GM12878 (cell line): Measurements from ENCODE around the gene TGM5. TPM values are rescaled to one million over a fixed set of nuclear protein-coding genes. Genes with fewer than 3 reads are reported as not detected.

Source experiments
- ATAC-seq: fragments of 200-7000 bp; cut with Tn5 transposase; 3 replicates; pipeline ENCODE4 v1.9.1; 2020; ENCODE audit warnings: mild to moderate bottlenecking, moderate library complexity
- BruUV-seq: library from RNA; stranded (reverse); fragments of 400-500 nt; replicated peaks from 2 replicates; lab custom pipeline; 2021; lab: Mats Ljungman, UMichigan
- CTCF ChIA-PET: fragments of 300-600 bp; sonication (Branson Sonifier 250); formaldehyde crosslinking; extraction: SDS; loops from one replicate; lab custom pipeline; 2021; ENCODE audit warnings: inconsistent platforms; lab: Yijun Ruan, JAX
- POLR2A ChIA-PET: fragments of 350-600 bp; formaldehyde crosslinking; extraction: SDS; loops from one replicate; lab custom pipeline; 2021; ENCODE audit warnings: inconsistent platforms; lab: Charles Lee
- RAD21 ChIA-PET: fragments of 300-600 bp; sonication (Branson Sonifier 250); formaldehyde crosslinking; loops from one replicate; lab custom pipeline; 2023; ENCODE audit warnings: antibody characterized with exemption; ENCODE audit not compliant: unreplicated experiment; lab: Charles Lee
- SMC1A ChIA-PET: fragments of 300-600 bp; sonication (Branson Sonifier 250); formaldehyde crosslinking; loops from one replicate; lab custom pipeline; 2023; ENCODE audit not compliant: unreplicated experiment, uncharacterized antibody; lab: Charles Lee
- DNase-seq: peaks from one replicate; pipeline ENCODE4 v3.0.0-alpha.2; 2011; ENCODE audit warnings: low read depth, low spot score
- FAIRE-seq: peaks from 3 replicates; lab custom pipeline; 2011; peaks lifted over from hg19 to GRCh38; lab: Jason Lieb, UNC
- H2AFZ ChIP-seq: 2 replicates; pipeline ENCODE4 v1.6.0; 2011; ENCODE audit warnings: low read depth, low read length, control low read depth; ENCODE audit not compliant: control insufficient read depth
- H3K27ac ChIP-seq: 2 replicates; pipeline ENCODE4 v1.5.1; 2011; ENCODE audit warnings: control low read depth; ENCODE audit not compliant: control insufficient read depth, insufficient read depth
- H3K27me3 ChIP-seq, 2 experiments: replicated peaks in 1 of 2; 2 replicates each; pipeline versions ENCODE4 v1.6.0 to v1.6.1; 2011; ENCODE audit warnings: low read length in 1 of 2; ENCODE audit not compliant: control insufficient read depth in 2 of 2, insufficient read depth in 2 of 2
- H3K36me3 ChIP-seq, 2 experiments: 2 replicates each; pipeline ENCODE4 v1.5.1; 2011; ENCODE audit warnings: low read length in 1 of 2; ENCODE audit not compliant: control insufficient read depth in 2 of 2, insufficient read depth in 2 of 2
- H3K4me1 ChIP-seq: 2 replicates; pipeline ENCODE4 v1.6.1; 2011; ENCODE audit warnings: mild to moderate bottlenecking, low read length, moderate library complexity, mixed read lengths; ENCODE audit not compliant: control insufficient read depth, insufficient read depth
- H3K4me2 ChIP-seq: 2 replicates; pipeline ENCODE4 v1.6.0; 2011; ENCODE audit warnings: control low read depth; ENCODE audit not compliant: control insufficient read depth, insufficient read depth
- H3K4me3 ChIP-seq: fragments of 200-600 bp; sonication (generic); 2 replicates; pipeline ENCODE4 v1.5.1; 2016
- H3K79me2 ChIP-seq: 2 replicates; pipeline ENCODE4 v1.6.0; 2011; ENCODE audit warnings: low read length; ENCODE audit not compliant: control insufficient read depth, insufficient read depth
- H3K9ac ChIP-seq: 2 replicates; pipeline ENCODE4 v1.8.0; 2011; ENCODE audit warnings: low read length, control low read depth, mixed read lengths; ENCODE audit not compliant: control insufficient read depth, insufficient read depth
- H3K9me3 ChIP-seq: replicated peaks from 3 replicates; pipeline ENCODE4 v1.5.1; 2011; ENCODE audit warnings: mild to moderate bottlenecking, low read length; ENCODE audit not compliant: control insufficient read depth, insufficient read depth
- H4K20me1 ChIP-seq: 2 replicates; pipeline ENCODE4 v1.6.0; 2011; ENCODE audit not compliant: control insufficient read depth, insufficient read depth
- CHD1 ChIP-seq: IDR thresholded peaks from 2 replicates; pipeline ENCODE4 v1.6.1; 2012; ENCODE audit warnings: low read depth, low read length, improper control_type of control experiment
- DPF2 ChIP-seq: fragments of 450-650 bp; IDR thresholded peaks from 2 replicates; pipeline ENCODE4 v1.6.1; 2017; ENCODE audit warnings: mild to moderate bottlenecking
- ELK1 ChIP-seq: IDR thresholded peaks from 2 replicates; pipeline ENCODE4 v1.6.1; 2012; ENCODE audit warnings: low read depth, low read length, improper control_type of control experiment
- ETV6 ChIP-seq, 2 experiments: fragments of 450-650 bp in 1 of 2; IDR thresholded peaks in 1 of 2; conservative IDR thresholded peaks in 1 of 2; 2 replicates each; pipeline ENCODE4 v1.6.1; 2014; ENCODE audit warnings: antibody characterized with exemption in 1 of 2, borderline replicate concordance in 1 of 2, low read depth in 1 of 2, mild to moderate bottlenecking in 1 of 2, moderate library complexity in 1 of 2
- NR2C2 ChIP-seq: IDR thresholded peaks from 2 replicates; pipeline ENCODE4 v1.6.1; 2011; ENCODE audit warnings: borderline replicate concordance, low read depth; ENCODE audit not compliant: control insufficient read depth, insufficient read length
- POLR2AphosphoS2 ChIP-seq: IDR thresholded peaks from 2 replicates; pipeline ENCODE4 v1.6.1; 2011; ENCODE audit warnings: low read depth, mild to moderate bottlenecking, low read length, improper control_type of control experiment, moderate library complexity
- RBBP5 ChIP-seq: fragments of 200-600 bp; sonication (generic); conservative IDR thresholded peaks from 2 replicates; pipeline ENCODE4 v1.6.1; 2016
- RUNX3 ChIP-seq: IDR thresholded peaks from 2 replicates; pipeline ENCODE4 v1.6.1; 2012; ENCODE audit warnings: low read length, inconsistent platforms
- SKIL ChIP-seq: fragments of 450-650 bp; IDR thresholded peaks from 2 replicates; pipeline ENCODE4 v1.6.1; 2017; ENCODE audit warnings: mild to moderate bottlenecking, low read depth, inconsistent platforms; ENCODE audit not compliant: poor library complexity, severe bottlenecking
- TAF1 ChIP-seq: IDR thresholded peaks from 2 replicates; pipeline ENCODE4 v1.6.1; 2011; ENCODE audit warnings: mild to moderate bottlenecking, low read depth, low read length, borderline replicate concordance
- TCF12 ChIP-seq: IDR thresholded peaks from 2 replicates; pipeline ENCODE4 v1.6.1; 2011; ENCODE audit warnings: low read depth, mild to moderate bottlenecking, low read length
- ZNF217 ChIP-seq: fragments of 450-650 bp; IDR thresholded peaks from 2 replicates; pipeline ENCODE4 v1.6.1; 2017; ENCODE audit warnings: antibody characterized with exemption, mild to moderate bottlenecking
- ZNF274 ChIP-seq: IDR thresholded peaks from one replicate; pipeline ENCODE4 v1.8.0; 2011; ENCODE audit not compliant: insufficient read length, insufficient read depth
- WGBS: methylation state at CpG from one replicate; pipeline ENCODE4 v1.1.6; 2016; ENCODE audit warnings: low lambda C conversion rate; ENCODE audit not compliant: insufficient replicate concordance, insufficient coverage; ENCODE audit errors: missing lambda C conversion rate; 5-methylcytosine and 5-hydroxymethylcytosine counted together
- in situ Hi-C: fragments of 300-500 bp; cut with MboI; formaldehyde crosslinking; loops from 9 replicates; pipeline ENCODE4 v1.14.3; 2018; ENCODE audit warnings: mixed read lengths
- intact Hi-C: fragments of 100-400 bp; cut with micrococcal nuclease; formaldehyde crosslinking; loops from one replicate; pipeline ENCODE4 v1.14.2; 2022; ENCODE audit not compliant: unreplicated experiment
- polyA plus RNA-seq, 11 experiments: library from polyadenylated mRNA; depleted of rRNA in 4 of 11; unstranded in 6 of 11; stranded (reverse) in 5 of 11; fragments of >200 nt; fragmentation: Nextera tagmentation in 4 of 11; fragmentation: Illumina TruSeq in 1 of 11; extraction: Ambion mirVana in 4 of 11; extraction: Trizol in 1 of 11; gene quantifications; 1 replicate in 1 of 11; 2 replicates in 10 of 11; pipeline versions ENCODE4 v1.2.1 to v1.2.3, GENCODE V29; 2011 to 2016; ENCODE audit warnings: inconsistent platforms in 2 of 11, missing spikeins in 2 of 11, low read depth in 1 of 11
- total RNA-seq, 4 experiments: library from RNA; depleted of rRNA in 3 of 4; stranded (reverse); fragments of >200 nt in 3 of 4; fragmentation: Illumina TruSeq in 1 of 4; extraction: Trizol in 1 of 4; gene quantifications; 2 replicates each; pipeline versions ENCODE4 v1.2.1 to v1.2.3, GENCODE V29; 2013 to 2021
- TF ChIP-seq, protein P1 (sequence below): IDR thresholded peaks from 2 replicates; pipeline ENCODE4 v1.6.1; 2012; ENCODE audit warnings: low read depth, low read length, improper control_type of control experiment
- TF ChIP-seq, protein P2 (sequence below): fragments of 150-350 bp; IDR thresholded peaks from 2 replicates; pipeline ENCODE4 v1.6.1; 2014; ENCODE audit warnings: mild to moderate bottlenecking, low read depth, low read length
- TF ChIP-seq, protein P3 (sequence below): IDR thresholded peaks from 2 replicates; pipeline ENCODE4 v1.6.1; 2011; ENCODE audit warnings: low read depth, mild to moderate bottlenecking, low read length, moderate library complexity, borderline replicate concordance; ENCODE audit errors: extremely low read depth
- TF ChIP-seq, protein P4 (sequence below): IDR thresholded peaks from 2 replicates; pipeline ENCODE4 v1.6.1; 2011; ENCODE audit warnings: mild to moderate bottlenecking, low read depth, low read length, moderate library complexity; ENCODE audit not compliant: insufficient replicate concordance

The TGM5 gene
- total and polyA plus RNA-seq, 10 of the 15 experiments (the other 5 are each of a cell fraction or from before 2014, with no cell fraction given) = 4.4 to 27.1 (median 5.6) TPM

DNA sequence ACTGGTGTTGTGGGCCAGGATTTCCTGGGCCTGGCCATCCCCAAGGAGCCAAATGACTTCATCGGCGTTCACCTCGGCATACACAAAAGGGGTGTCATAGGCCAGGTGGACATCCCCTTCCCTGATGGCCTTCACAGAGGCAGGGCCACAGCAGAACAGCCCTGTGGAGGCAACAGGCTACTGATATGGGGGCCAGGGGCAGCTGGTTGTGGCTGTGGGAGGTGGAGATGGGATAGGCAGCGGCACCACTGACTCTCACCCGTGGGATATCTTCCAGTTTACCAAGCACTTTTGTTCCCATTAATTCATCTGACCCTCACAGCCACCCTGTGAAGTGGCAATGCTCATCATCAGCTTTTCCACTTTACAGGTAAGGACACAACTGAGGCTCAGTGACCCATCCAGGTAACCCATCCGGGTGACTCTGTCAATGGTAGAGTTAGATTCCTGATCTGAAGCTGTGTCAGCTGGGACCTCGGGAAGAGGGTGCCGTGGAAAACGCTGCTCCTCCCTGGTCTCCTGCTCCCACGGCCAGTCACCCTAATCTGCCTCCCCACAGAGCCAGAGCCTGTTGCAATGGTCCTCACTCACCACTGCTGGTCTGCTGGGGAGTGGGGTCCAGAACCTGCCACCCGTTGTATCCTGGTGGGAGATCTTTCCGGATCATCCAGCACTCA, 15.3 kb upstream of the TGM5 start:
- Histone ChIP-seq H3K27ac (no peak overlapping the region), H3K9me3 (no peaks in the 10 kb centered on the region), H3K79me2 (no peaks in the 10 kb centered on the region), H2AFZ (no peak overlapping the region), H3K4me1 (no peaks in the 10 kb centered on the region), H3K4me3 (no peak overlapping the region), H3K27me3 (no peaks in the 10 kb centered on the region), H4K20me1 (no peaks in the 10 kb centered on the region), H3K9ac (no peak overlapping the region), H3K4me2 (no peak overlapping the region), H3K36me3 (no peaks in the 10 kb centered on the region)
- no peak for DNase-seq
- intact Hi-C loops (no loop called here), in situ Hi-C loops (loop anchor here (10.0 kb wide), 1 partner anchor 47 kb away; no protein-coding TSS in a partner anchor)
- RAD21 ChIA-PET = interaction anchor here (4.3 kb wide), 1 partner anchor 56 kb away, joined by 17 read pairs; no protein-coding TSS in a partner anchor
- POLR2A ChIA-PET = no interaction called here
- CTCF ChIA-PET = interaction anchor here (1.0 to 9.9 kb wide), 2 partner anchors 55 to 96 kb away, joined by 3 to 458 read pairs; no protein-coding TSS in a partner anchor
- BruUV-seq = no TSS peak
- FAIRE-seq = no peak
- ATAC-seq = no peak
- SMC1A ChIA-PET = interaction anchor here (0.5 to 7.3 kb wide), 3 partner anchors 28 to 173 kb away, joined by 3 to 249 read pairs (median 5); no protein-coding TSS in a partner anchor
- 56% methylated on average over 12 of the region's 12 CpGs for WGBS
- TF ChIP-seq DPF2 = no peak
- TF ChIP-seq, protein P1, sequence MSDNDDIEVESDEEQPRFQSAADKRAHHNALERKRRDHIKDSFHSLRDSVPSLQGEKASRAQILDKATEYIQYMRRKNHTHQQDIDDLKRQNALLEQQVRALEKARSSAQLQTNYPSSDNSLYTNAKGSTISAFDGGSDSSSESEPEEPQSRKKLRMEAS = no peak
- TF ChIP-seq TAF1 = no peak
- TF ChIP-seq, protein P2, sequence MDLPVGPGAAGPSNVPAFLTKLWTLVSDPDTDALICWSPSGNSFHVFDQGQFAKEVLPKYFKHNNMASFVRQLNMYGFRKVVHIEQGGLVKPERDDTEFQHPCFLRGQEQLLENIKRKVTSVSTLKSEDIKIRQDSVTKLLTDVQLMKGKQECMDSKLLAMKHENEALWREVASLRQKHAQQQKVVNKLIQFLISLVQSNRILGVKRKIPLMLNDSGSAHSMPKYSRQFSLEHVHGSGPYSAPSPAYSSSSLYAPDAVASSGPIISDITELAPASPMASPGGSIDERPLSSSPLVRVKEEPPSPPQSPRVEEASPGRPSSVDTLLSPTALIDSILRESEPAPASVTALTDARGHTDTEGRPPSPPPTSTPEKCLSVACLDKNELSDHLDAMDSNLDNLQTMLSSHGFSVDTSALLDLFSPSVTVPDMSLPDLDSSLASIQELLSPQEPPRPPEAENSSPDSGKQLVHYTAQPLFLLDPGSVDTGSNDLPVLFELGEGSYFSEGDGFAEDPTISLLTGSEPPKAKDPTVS = no peak
- TF ChIP-seq TCF12 = no peak
- no peak for TF ChIP-seq RUNX3
- TF ChIP-seq ELK1 = no peak
- TF ChIP-seq, protein P3, sequence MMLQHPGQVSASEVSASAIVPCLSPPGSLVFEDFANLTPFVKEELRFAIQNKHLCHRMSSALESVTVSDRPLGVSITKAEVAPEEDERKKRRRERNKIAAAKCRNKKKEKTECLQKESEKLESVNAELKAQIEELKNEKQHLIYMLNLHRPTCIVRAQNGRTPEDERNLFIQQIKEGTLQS = no peak
- TF ChIP-seq ZNF217 = no peak
- TF ChIP-seq RBBP5 = no peak
- TF ChIP-seq POLR2AphosphoS2 = no peak
- TF ChIP-seq ZNF274 = no peak
- TF ChIP-seq SKIL = no peak
- no peak for TF ChIP-seq CHD1
- no peak for TF ChIP-seq ETV6 (conservative IDR thresholded peaks at IDR 0.05 in 1 of 2, IDR thresholded peaks at IDR 0.05 in 1 of 2; ENCODE audit: borderline replicate concordance in 1 of 2, low read depth in 1 of 2)
- TF ChIP-seq NR2C2 = no peak
- TF ChIP-seq, protein P4, sequence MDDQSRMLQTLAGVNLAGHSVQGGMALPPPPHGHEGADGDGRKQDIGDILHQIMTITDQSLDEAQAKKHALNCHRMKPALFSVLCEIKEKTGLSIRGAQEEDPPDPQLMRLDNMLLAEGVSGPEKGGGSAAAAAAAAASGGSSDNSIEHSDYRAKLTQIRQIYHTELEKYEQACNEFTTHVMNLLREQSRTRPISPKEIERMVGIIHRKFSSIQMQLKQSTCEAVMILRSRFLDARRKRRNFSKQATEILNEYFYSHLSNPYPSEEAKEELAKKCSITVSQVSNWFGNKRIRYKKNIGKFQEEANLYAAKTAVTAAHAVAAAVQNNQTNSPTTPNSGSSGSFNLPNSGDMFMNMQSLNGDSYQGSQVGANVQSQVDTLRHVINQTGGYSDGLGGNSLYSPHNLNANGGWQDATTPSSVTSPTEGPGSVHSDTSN = no peak
